Activated naive CD4-positive, alpha-beta T cell treated with anti-CD3 and anti-CD28 coated beads, Interleukin-2, amount 50 U/mL, for 72 hours (primary cell): ENCODE results near the gene AMBRA1. TPM values are rescaled to one million over a fixed set of nuclear protein-coding genes. Genes with fewer than 3 reads are reported as not detected.
A peak's percentile ranks its signal among the peaks of the same experiment; 100 is the strongest.
"Not testable (repeated sequence)": the region's sequence is repeated elsewhere in the genome, so short reads cannot be mapped to it uniquely, and the experiment has no call there.

Source experiments
- ATAC-seq, 2 donors: fragments of 150-1000 bp; cut with Tn5 transposase; 2 replicates each; pipeline ENCODE4 v1.10.0; 2021; ENCODE audit warnings: mild to moderate bottlenecking in 2 of 2, moderate library complexity in 2 of 2
- DNase-seq, 2 donors: peaks; one replicate each; pipeline ENCODE4 v3.0.0; 2021 to 2022; ENCODE audit warnings: low spot score in 2 of 2
- H3K27ac Mint-ChIP-seq, 2 donors: one replicate each; pipeline ENCODE4 v1.8.0; 2022; ENCODE audit warnings: mild to moderate bottlenecking in 2 of 2, mixed read lengths in 2 of 2
- H3K36me3 Mint-ChIP-seq, 2 donors: one replicate each; pipeline ENCODE4 v1.8.0; 2022; ENCODE audit warnings: mixed read lengths in 2 of 2
- H3K9me3 Mint-ChIP-seq, 2 donors: one replicate each; pipeline ENCODE4 v1.8.0; 2022; ENCODE audit warnings: mixed read lengths in 2 of 2
- total RNA-seq, 2 donors: library from RNA; stranded (reverse); gene quantifications; one replicate each; pipeline ENCODE4 v1.2.3, GENCODE V29; 2022

The AMBRA1 gene
- total RNA-seq, 2 donors from 2014 or later: 20.9 to 28.5 TPM

DNA sequence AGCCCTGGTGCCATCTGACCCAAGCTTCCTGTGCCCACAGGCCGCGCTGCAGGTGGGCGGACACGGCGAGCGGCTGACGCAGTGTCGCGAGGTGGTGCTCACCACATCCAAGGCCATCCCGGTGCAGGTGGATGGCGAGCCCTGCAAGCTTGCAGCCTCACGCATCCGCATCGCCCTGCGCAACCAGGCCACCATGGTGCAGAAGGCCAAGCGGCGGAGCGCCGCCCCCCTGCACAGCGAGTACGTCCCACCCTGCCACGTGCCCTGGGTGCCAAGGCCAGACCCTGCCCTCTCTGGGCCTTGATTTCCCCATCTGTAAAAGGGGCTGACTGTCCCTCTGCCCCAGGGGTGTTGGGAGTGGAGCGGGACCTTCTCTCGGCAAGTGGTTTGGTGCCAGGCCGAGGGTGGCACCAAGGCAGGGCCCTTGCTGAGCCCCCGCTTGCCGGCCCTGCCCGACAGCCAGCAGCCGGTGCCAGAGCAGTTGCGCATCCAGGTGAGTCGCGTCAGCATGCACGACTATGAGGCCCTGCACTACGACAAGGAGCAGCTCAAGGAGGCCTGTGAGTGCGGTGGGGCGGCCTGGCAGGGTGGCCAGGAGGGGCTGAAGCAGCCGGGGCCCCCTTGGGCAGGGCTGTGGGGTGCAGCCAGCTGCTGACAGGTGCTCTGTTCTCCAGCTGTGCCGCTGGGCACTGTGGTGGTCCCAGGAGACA is 218.3 kb downstream of the AMBRA1 start:
- DNase-seq (no peak), ATAC-seq (no peak)
- Mint-ChIP-seq H3K36me3 (peaks cover 4 to 16% of the 10 kb centered on the region in 2 donors), H3K9me3 (no peaks in the 10 kb centered on the region), H3K27ac (peak overlapping the region in 1 of 2 donors; percentile 9)

DNA sequence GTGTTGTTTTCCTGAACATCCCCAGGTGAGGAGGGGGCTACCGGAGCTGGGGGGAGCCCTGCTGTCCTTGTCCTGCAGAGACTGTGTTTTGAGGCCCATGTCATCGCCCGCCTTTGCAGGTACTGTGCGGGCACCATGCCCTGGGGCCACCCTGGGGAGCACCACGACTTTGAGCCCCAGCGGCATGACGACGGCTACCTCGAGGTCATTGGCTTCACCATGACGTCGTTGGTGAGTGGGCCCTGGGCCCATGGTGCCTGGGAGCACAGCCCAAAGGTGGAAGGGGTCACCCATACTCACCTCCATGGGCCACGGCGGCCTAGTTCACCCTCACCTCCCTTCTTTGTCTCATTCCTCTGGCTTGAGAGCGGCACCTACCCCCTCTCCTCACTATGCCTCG is 219.0 kb downstream of the AMBRA1 start:
- no peak for ATAC-seq
- H3K36me3 Mint-ChIP-seq: peaks cover 8 to 21% of the 10 kb centered on the region in 2 donors

GRCh38 chr11:46373787-46374740 is 219.8 kb downstream of the AMBRA1 start:
- no peak for DNase-seq
- no peaks in the 10 kb centered on the region for H3K9me3 Mint-ChIP-seq
- H3K27ac Mint-ChIP-seq: no peak overlapping the region
- no peak for ATAC-seq
- peaks cover 8 to 21% of the 10 kb centered on the region in 2 donors for H3K36me3 Mint-ChIP-seq

More for the DNA sequence above, 219.0 kb downstream of the AMBRA1 start:
- H3K27ac Mint-ChIP-seq: peak overlapping the region in 1 of 2 donors; percentile 9
- no peaks in the 10 kb centered on the region for H3K9me3 Mint-ChIP-seq
- DNase-seq: no peak

GRCh38 chr11:46372501-46372900 is 221.3 kb downstream of the AMBRA1 start:
- peaks cover 8 to 14% of the 10 kb centered on the region in 2 donors for H3K36me3 Mint-ChIP-seq

DNA sequence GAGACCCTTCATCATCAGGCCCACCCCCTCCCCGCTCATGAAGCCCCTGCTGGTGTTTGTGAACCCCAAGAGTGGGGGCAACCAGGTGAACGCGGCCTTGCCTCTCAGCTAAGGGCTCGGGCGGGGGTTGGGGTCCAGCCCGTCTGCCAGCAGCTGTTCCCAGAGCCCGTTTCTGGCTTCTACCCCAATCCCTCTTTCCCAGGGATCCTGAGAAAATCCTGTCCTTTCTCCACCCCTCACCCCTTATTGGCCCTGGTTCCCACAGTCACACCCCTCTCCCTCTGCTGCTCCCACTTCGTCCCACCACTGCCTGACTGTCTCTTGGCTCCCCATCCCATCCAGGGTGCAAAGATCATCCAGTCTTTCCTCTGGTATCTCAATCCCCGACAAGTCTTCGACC is 221.7 kb downstream of the AMBRA1 start:
- no peaks in the 10 kb centered on the region for H3K9me3 Mint-ChIP-seq
- H3K36me3 Mint-ChIP-seq: peaks cover 8 to 10% of the 10 kb centered on the region in 2 donors
- H3K27ac Mint-ChIP-seq: peak overlapping the region in 1 of 2 donors; percentile 84
- DNase-seq: no peak
- ATAC-seq: no peak

More at GRCh38 chr11:46372501-46372900, 221.3 kb downstream of the AMBRA1 start:
- DNase-seq, H3K9me3 Mint-ChIP-seq, ATAC-seq: not testable (repeated sequence)
- H3K27ac Mint-ChIP-seq: peak overlapping the region in 1 of 2 donors; percentile 11

- not testable (repeated sequence) for DNase-seq, ATAC-seq, H3K9me3 Mint-ChIP-seq, H3K36me3 Mint-ChIP-seq
- peak overlapping the region; percentile 84 to 94 for H3K27ac Mint-ChIP-seq
Observed at GRCh38 chr11:46371262-46371661, 222.6 kb downstream of the AMBRA1 start.

DNA sequence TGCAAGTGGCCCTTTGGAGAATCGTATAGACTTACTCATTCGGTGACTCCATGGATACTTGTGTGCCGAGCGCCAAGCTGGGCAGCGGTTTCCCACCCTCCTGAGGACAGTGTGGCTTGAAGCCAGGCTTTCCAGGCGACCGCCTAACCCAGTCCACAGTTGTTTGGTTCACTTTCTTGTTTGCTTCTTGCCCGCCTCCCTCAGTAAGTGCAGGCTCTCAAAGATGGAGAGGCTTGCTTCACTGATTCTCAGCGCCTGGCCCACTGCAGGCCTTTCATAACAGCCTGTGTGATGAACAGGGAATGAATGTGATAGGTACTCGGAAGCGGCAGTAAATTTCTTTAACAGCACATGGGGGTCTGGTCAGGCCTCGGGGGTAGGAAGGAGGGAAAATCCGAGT is 223.6 kb downstream of the AMBRA1 start:
- Mint-ChIP-seq H3K27ac (peak overlapping the region; percentile 43 to 81), H3K36me3 (peaks cover 6 to 9% of the 10 kb centered on the region in 2 donors), H3K9me3 (no peaks in the 10 kb centered on the region)
- DNase-seq (no peak), ATAC-seq (no peak)

DNA sequence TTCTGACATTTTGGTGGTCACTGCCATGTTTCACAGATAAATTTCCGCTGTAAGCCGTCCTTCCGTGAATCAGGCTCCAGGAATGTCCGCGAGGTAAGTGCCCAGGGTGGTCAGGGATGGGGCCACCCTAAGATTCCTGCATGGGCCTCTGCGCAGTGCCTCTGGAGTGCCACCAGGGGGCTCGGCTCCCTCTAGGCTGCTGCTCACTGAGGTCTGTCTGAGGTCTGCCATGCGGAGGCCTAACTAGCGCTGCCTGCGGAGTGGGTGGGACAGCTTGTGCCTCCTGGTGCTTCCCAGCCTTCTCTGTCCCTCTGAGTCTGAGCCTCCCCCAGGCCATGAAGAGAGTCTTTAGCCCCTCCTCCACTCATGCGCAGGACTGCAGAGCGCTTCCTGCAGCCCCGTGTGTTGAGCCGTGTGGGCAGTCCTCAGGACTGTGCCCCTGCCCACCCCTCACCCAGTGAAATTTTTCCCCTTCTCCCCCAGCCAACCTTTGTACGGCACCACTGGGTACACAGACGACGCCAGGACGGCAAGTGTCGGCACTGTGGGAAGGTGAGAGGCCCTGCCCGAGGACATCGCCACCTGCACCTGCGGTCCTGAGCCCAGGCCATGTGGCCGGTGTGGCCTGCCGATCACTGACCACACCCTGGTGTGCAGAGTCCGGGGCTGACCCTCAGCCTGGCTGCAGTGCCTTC is 224.2 kb downstream of the AMBRA1 start:
- Mint-ChIP-seq H3K27ac (peak overlapping the region in 1 of 2 donors; percentile 66), H3K36me3 (peaks cover 4 to 5% of the 10 kb centered on the region in 2 donors), H3K9me3 (no peaks in the 10 kb centered on the region)
- ATAC-seq: peak; percentile 62 to 64
- peak in 1 of 2 donors; percentile 64 for DNase-seq

DNA sequence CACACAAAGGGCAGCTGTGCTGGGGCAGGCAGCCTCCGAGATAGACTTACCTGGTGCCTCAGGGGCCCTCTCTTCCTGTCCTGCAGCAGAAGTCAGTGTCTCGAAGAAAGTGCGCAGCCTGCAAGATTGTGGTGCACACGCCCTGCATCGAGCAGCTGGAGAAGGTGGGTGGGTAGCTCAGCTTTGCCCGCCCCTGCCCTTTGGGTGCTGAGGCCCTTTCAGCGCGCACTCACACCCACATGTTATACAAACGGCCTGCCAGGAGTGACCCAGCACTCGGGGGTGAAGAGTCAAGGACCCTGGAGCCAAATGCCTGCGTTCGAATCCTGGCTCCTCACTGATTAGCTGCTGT is 225.9 kb downstream of the AMBRA1 start:
- Mint-ChIP-seq H3K27ac (peak overlapping the region; percentile 60 to 66), H3K36me3 (peaks cover 4 to 5% of the 10 kb centered on the region in 2 donors)

DNA sequence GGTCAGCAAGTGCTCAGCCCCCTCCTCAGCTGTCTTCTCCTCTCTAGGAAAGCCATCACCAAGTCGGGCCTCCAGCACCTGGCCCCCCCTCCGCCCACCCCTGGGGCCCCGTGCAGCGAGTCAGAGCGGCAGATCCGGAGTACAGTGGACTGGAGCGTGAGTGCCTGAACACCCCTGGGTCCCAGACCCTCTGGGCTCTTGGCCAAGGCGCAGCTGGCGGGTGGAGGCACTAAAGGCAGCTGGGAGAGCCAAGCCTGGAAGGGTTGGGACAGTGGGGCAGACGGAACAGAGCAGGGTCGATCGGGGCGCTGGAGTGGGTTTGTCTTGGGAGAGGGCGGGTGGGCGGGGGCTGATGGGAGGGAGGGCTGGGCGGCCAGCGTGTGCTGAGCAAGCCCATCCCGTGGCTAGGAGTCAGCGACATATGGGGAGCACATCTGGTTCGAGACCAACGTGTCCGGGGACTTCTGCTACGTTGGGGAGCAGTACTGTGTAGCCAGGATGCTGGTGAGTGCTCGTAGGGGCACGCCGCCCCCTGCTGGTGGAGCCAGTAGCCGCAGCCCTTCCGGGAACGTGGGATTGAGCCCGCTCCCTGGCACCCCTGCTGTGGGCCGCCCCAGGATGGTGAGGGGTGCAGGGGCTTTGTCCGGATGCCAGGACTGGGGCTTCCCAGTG is 226.4 kb downstream of the AMBRA1 start:
- peak overlapping the region; percentile 50 to 66 for H3K27ac Mint-ChIP-seq
- H3K36me3 Mint-ChIP-seq: peaks cover 4 to 5% of the 10 kb centered on the region in 2 donors
- DNase-seq: peak in 1 of 2 donors; percentile 85
- H3K9me3 Mint-ChIP-seq: no peaks in the 10 kb centered on the region
- peak; percentile 82 to 87 for ATAC-seq

More for the DNA sequence above, 225.9 kb downstream of the AMBRA1 start:
- DNase-seq: no peak
- no peaks in the 10 kb centered on the region for H3K9me3 Mint-ChIP-seq
- ATAC-seq: no peak

GRCh38 chr11:46366661-46367161 is 227.1 kb downstream of the AMBRA1 start:
- H3K27ac Mint-ChIP-seq: peak overlapping the region in 1 of 2 donors; percentile 66
- ATAC-seq (no peak), DNase-seq (no peak)
- H3K9me3 Mint-ChIP-seq: no peaks in the 10 kb centered on the region
- peaks cover 4 to 5% of the 10 kb centered on the region in 2 donors for H3K36me3 Mint-ChIP-seq

GRCh38 chr11:46366260-46366659 is 227.6 kb downstream of the AMBRA1 start:
- no peak for ATAC-seq
- no peak for DNase-seq
- H3K27ac Mint-ChIP-seq: no peak overlapping the region
- no peaks in the 10 kb centered on the region for H3K9me3 Mint-ChIP-seq
- peaks cover 4 to 5% of the 10 kb centered on the region in 2 donors for H3K36me3 Mint-ChIP-seq

DNA sequence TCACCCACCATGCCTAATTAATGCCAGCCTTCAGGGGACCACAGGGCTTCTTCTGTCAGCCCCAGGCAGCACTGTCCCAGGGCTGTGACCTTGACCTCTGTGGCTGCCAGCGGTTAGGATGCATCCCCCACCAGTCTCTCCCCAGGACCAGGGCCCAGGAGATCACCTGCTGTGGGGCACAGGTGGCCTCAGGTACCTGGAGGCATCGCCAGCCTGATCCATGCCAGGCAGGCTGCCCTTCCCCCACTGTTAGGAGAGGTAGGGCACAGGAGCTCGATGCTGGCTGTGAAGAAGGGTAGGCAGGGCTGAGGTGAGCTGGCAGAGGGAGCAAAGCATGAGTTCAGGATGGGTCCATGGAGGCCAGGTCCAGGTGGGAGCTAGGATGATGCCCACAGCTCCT is 229.0 kb downstream of the AMBRA1 start:
- no peak for DNase-seq
- no peaks in the 10 kb centered on the region for H3K36me3 Mint-ChIP-seq
- no peaks in the 10 kb centered on the region for H3K9me3 Mint-ChIP-seq
- peak overlapping the region; percentile 89 to 92 for H3K27ac Mint-ChIP-seq
- no peak for ATAC-seq

DNA sequence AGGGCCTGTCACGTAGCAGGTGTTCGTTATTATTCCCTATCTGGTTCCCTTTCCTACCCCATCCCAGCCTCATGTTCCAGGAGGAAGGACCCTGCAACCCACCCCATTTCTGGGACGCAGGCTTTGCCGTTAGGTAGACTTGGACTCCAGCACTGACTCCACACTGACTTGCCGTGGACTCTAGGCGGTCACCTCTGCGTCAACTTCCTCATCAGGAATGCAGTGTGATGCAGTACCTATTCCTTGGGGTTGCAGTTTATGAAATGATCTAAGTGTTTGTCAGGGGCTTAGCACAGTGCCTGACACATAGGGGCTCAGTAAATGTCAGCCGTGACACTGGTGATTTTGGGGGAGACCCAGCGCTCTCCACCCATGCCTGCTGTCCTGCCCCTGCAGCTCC is 229.8 kb downstream of the AMBRA1 start:
- H3K9me3 Mint-ChIP-seq: no peaks in the 10 kb centered on the region
- DNase-seq: no peak
- ATAC-seq: no peak
- H3K36me3 Mint-ChIP-seq: no peaks in the 10 kb centered on the region
- peak overlapping the region; percentile 89 to 92 for H3K27ac Mint-ChIP-seq

DNA sequence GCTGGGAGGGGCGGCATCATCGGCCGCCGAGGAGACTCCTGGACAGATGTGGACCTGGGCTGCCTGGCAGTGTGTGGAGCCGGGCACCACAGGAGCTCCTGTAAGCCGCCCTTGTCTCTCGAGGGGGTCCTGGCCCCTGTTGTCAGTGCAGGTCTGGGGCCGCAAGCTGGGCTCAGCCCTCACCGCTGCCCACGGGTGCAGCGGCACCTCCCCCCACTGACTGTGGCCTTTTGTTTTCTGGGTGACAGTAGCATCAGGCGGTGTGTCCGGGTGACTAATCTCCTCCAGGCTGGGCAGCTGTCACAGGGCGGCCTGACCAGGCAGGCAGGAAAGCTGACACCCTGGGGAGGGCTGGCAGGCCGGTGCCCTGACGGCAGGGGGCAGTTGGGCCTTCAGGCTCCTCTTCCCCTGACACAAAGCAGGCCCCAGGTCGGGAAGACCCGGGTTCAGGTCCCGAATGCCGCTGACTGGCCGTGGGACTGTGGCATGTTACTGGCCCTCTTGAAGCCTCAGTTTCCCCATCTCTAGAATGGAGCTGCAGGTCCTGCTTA is 230.3 kb downstream of the AMBRA1 start:
- peak in 1 of 2 donors; percentile 8 for ATAC-seq
- DNase-seq: no peak
- peak overlapping the region in 1 of 2 donors; percentile 89 for H3K27ac Mint-ChIP-seq

GRCh38 chr11:46363031-46363407 is 230.8 kb downstream of the AMBRA1 start:
- peak overlapping the region; percentile 89 to 91 for H3K27ac Mint-ChIP-seq
- DNase-seq: no peak
- H3K9me3 Mint-ChIP-seq: no peaks in the 10 kb centered on the region
- H3K36me3 Mint-ChIP-seq: no peaks in the 10 kb centered on the region
- peak in 1 of 2 donors; percentile 6 for ATAC-seq

More for the DNA sequence above, 230.3 kb downstream of the AMBRA1 start:
- Mint-ChIP-seq H3K36me3 (no peaks in the 10 kb centered on the region), H3K9me3 (no peaks in the 10 kb centered on the region)
